ENCODE data around the gene SUPT3H.

DNA sequence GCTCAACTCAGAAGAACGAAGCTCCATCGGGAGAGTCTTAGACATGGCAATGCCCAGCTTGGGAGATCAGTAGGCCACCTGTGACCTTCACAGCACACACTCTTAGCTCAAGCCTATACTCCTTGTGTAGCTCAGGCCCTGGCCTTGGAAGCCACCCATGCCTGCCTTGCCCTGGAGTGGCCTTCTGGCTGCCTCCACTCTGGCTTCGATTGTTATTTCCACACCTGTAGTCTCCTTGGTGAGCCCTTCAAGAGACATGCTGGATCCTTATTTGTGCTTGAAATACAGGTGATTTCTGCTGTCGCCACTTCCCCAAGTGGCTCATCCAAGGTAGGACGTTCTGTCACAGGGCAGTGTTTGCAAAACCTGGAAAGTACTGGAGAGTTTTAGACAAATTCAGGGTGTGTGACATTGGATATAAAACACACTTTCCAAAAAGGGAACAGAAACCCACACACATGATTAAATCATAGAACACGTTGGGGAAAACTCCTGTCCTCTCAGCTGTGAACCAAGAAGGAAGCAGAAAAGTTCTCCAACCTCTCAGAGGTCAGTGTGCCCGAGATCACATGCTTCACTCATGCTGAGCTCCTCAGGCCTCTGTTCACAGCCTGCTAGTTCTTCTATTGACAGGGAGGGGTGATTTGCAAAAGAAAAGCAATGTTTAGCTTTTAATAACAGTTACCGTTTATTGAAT is 598.5 kb downstream of the SUPT3H start:
- no peak for TF ChIP-seq EZH2 (IDR thresholded peaks at IDR 0.05; ENCODE audit: low read length)
- TF ChIP-seq, protein P1, sequence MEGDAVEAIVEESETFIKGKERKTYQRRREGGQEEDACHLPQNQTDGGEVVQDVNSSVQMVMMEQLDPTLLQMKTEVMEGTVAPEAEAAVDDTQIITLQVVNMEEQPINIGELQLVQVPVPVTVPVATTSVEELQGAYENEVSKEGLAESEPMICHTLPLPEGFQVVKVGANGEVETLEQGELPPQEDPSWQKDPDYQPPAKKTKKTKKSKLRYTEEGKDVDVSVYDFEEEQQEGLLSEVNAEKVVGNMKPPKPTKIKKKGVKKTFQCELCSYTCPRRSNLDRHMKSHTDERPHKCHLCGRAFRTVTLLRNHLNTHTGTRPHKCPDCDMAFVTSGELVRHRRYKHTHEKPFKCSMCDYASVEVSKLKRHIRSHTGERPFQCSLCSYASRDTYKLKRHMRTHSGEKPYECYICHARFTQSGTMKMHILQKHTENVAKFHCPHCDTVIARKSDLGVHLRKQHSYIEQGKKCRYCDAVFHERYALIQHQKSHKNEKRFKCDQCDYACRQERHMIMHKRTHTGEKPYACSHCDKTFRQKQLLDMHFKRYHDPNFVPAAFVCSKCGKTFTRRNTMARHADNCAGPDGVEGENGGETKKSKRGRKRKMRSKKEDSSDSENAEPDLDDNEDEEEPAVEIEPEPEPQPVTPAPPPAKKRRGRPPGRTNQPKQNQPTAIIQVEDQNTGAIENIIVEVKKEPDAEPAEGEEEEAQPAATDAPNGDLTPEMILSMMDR (optimal IDR thresholded peaks at IDR 0.05 in 1 of 3, IDR thresholded peaks at IDR 0.05 in 1 of 3, conservative IDR thresholded peaks at IDR 0.05 in 1 of 3; ENCODE audit: extremely low read depth in 1 of 3, insufficient read depth in 2 of 3, low read length in 3 of 3) = no peak
